Fibroblast of lung (primary cell): ENCODE results near the gene EIF2S3. TPM values are rescaled to one million over a fixed set of nuclear protein-coding genes. Genes with fewer than 3 reads are reported as not detected.

ENCODE experiments used
- DNase-seq, 2 donors: peaks; one replicate each; pipeline versions ENCODE4 v3.0.0 to v3.0.0-alpha.2; 2010; ENCODE audit warnings: low read depth in 2 of 2
- H2AFZ ChIP-seq: 2 replicates; pipeline ENCODE4 v1.5.1; 2012; ENCODE audit warnings: low read length, control low read depth, inconsistent platforms
- H3K27ac ChIP-seq: 2 replicates; pipeline ENCODE4 v1.5.1; 2011; ENCODE audit warnings: low read length, control low read depth; ENCODE audit not compliant: insufficient read depth
- H3K27me3 ChIP-seq: 2 replicates; pipeline ENCODE4 v1.5.1; 2011; ENCODE audit warnings: mild to moderate bottlenecking, low read length; ENCODE audit not compliant: control insufficient read depth, insufficient read depth
- H3K36me3 ChIP-seq: 2 replicates; pipeline ENCODE4 v1.5.1; 2011; ENCODE audit warnings: low read length; ENCODE audit not compliant: control insufficient read depth, insufficient read depth
- H3K4me1 ChIP-seq: 2 replicates; pipeline ENCODE4 v1.5.1; 2011; ENCODE audit warnings: low read length; ENCODE audit not compliant: control insufficient read depth, insufficient read depth; ENCODE audit errors: extremely low read depth
- H3K4me2 ChIP-seq: 2 replicates; pipeline ENCODE4 v1.5.1; 2011; ENCODE audit warnings: low read length, control low read depth; ENCODE audit not compliant: insufficient read depth; ENCODE audit errors: extremely low read depth
- H3K4me3 ChIP-seq, 4 experiments: fragments of 200-600 bp in 1 of 4; sonication (generic) in 1 of 4; replicated peaks in 1 of 4; 2 replicates each; pipeline ENCODE4 v1.5.1; 2011 to 2016; ENCODE audit warnings: low read length in 4 of 4, low read depth in 3 of 4, mild to moderate bottlenecking in 3 of 4, control low read depth in 2 of 4, inconsistent platforms in 1 of 4, mixed read lengths in 1 of 4; ENCODE audit not compliant: insufficient read depth in 1 of 4; ENCODE audit errors: control extremely low read depth in 1 of 4
- H3K79me2 ChIP-seq: 2 replicates; pipeline ENCODE4 v1.5.1; 2012; ENCODE audit warnings: mild to moderate bottlenecking, low read length, inconsistent platforms; ENCODE audit not compliant: control insufficient read depth, insufficient read depth
- H3K9ac ChIP-seq: 2 replicates; pipeline ENCODE4 v1.5.1; 2011; ENCODE audit warnings: mild to moderate bottlenecking, low read length, control low read depth; ENCODE audit not compliant: insufficient read depth
- H3K9me3 ChIP-seq: 2 replicates; pipeline ENCODE4 v1.5.1; 2012; ENCODE audit warnings: low read depth, low read length; ENCODE audit not compliant: control insufficient read depth, insufficient read depth
- H4K20me1 ChIP-seq: 2 replicates; pipeline ENCODE4 v1.5.1; 2011; ENCODE audit warnings: low read length; ENCODE audit not compliant: control insufficient read depth, insufficient read depth; ENCODE audit errors: extremely low read depth
- CTCF ChIP-seq, 2 donors: IDR thresholded peaks in 1 of 2; conservative IDR thresholded peaks in 1 of 2; 1 replicate in 1 of 2; 2 replicates in 1 of 2; pipeline ENCODE4 v1.5.1; 2011 to 2012; ENCODE audit warnings: low read length in 2 of 2, control low read depth in 1 of 2, inconsistent platforms in 1 of 2, low read depth in 1 of 2, mild to moderate bottlenecking in 1 of 2
- EZH2 ChIP-seq: IDR thresholded peaks from 2 replicates; pipeline ENCODE4 v1.5.1; 2012; ENCODE audit warnings: low read length, control low read depth, mild to moderate bottlenecking; ENCODE audit errors: missing control alignments
- polyA minus RNA-seq: library from RNA; depleted of rRNA, polyadenylated mRNA; stranded (reverse); fragments of >200 nt; gene quantifications from 2 replicates; pipeline ENCODE4 v1.2.3, GENCODE V29; 2011; ENCODE audit warnings: low replicate concordance
- polyA plus RNA-seq, 2 donors: library from polyadenylated mRNA; depleted of rRNA in 1 of 2; stranded (reverse) in 1 of 2; unstranded in 1 of 2; fragments of >200 nt; gene quantifications; 2 replicates each; pipeline ENCODE4 v1.2.1, GENCODE V29; 2011 to 2012; ENCODE audit warnings: missing spikeins in 1 of 2
- total RNA-seq: library from RNA; depleted of rRNA; stranded (reverse); fragments of >200 nt; gene quantifications from 2 replicates; pipeline ENCODE4 v1.2.1, GENCODE V29; 2014

EIF2S3 gene
- total RNA-seq: 275 and 345 TPM in 2 replicates
- polyA plus RNA-seq: 81.2 and 89.2 TPM in 2 replicates
- polyA plus RNA-seq (2012): 107 and 108 TPM in 2 replicates
- 42.6 and 60.1 TPM in 2 replicates for polyA minus RNA-seq

DNA sequence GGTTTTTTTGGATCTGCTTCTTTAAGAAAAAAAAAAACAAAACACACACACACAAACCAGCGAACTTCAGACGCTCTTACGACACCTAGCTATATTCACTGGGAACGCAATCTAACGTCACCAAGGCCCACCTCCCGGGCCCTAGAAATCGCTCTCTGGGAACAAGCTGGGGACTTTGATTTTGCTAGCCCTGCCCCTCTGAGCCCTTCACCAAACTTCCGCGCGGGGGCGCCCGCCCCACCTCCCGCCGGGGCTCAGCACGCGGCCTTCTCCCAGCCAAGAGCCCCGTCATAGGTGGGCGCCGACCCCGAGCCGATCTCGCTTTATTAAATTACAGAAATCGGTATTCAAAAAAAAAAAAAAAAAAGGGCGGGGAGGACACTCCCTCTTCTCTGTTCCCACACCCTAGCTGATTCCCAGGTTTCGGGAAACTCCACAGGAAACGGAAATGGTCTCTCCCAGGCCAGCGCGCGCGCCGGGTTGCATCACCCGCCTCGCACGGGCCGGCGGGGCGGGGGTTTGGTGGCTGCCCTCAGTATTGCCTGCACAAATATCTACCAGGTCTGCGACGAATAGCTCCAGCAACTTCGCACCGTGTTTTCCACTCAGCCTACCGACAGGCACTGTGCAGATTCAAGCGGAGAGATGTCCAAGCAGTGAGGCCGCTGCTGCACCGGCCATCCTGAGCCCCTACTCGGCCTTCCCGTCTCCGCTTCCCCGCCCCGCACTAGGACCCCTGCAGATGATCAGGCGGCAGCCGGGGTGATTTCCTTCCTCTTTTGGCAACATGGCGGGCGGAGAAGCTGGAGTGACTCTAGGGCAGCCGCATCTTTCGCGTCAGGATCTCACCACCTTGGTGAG, at the start of gene EIF2S3:
Gene EIF2S3 (plus strand): TSS at position 775 of the 861 bp plus-strand sequence. CDS start 13 bp downstream, at position 788.
- peaks cover 5% of the 10 kb centered on the region for H3K36me3 ChIP-seq
- peaks cover 13% of the 10 kb centered on the region for H3K79me2 ChIP-seq
- no peaks in the 10 kb centered on the region for H4K20me1 ChIP-seq
- H3K4me3 ChIP-seq: peak within 1 kb of the TSS in 2 of 4 experiments; percentile 29 to 55
- H3K4me2 ChIP-seq: peak within 1 kb of the TSS; percentile 82
- no peaks in the 10 kb centered on the region for H3K27me3 ChIP-seq
- peak within 1 kb of the TSS; percentile 96 for H3K9ac ChIP-seq
- TF ChIP-seq CTCF (conservative IDR thresholded peaks at IDR 0.05 in 1 of 2, IDR thresholded peaks at IDR 0.05 in 1 of 2; ENCODE audit: low read depth in 1 of 2, low read length in 2 of 2) (peak; percentile 33 to 45), EZH2 (no peak)
- peaks cover 2% of the 10 kb centered on the region for H3K4me1 ChIP-seq
- DNase-seq: peak; percentile 97 to 98
- peak within 1 kb of the TSS; percentile 97 for H3K27ac ChIP-seq
- no peaks in the 10 kb centered on the region for H3K9me3 ChIP-seq
- peak within 1 kb of the TSS; percentile 98 for H2AFZ ChIP-seq

- H3K9me3 ChIP-seq: no peaks in the 10 kb centered on the region
- H3K27me3 ChIP-seq: no peaks in the 10 kb centered on the region
- no peaks in the 10 kb centered on the region for H3K4me1 ChIP-seq
- no peak overlapping the region for H3K4me3 ChIP-seq
- no peaks in the 10 kb centered on the region for H3K36me3 ChIP-seq
- DNase-seq: no peak
- no peak overlapping the region for H3K9ac ChIP-seq
- H4K20me1 ChIP-seq: no peaks in the 10 kb centered on the region
- no peak overlapping the region for H2AFZ ChIP-seq
- H3K4me2 ChIP-seq: no peak overlapping the region
- no peak for TF ChIP-seq EZH2
- no peaks in the 10 kb centered on the region for H3K79me2 ChIP-seq
- no peak overlapping the region for H3K27ac ChIP-seq
Measured at GRCh38 chrX:24005028-24005427, 49.7 kb upstream of the EIF2S3 start.

DNA sequence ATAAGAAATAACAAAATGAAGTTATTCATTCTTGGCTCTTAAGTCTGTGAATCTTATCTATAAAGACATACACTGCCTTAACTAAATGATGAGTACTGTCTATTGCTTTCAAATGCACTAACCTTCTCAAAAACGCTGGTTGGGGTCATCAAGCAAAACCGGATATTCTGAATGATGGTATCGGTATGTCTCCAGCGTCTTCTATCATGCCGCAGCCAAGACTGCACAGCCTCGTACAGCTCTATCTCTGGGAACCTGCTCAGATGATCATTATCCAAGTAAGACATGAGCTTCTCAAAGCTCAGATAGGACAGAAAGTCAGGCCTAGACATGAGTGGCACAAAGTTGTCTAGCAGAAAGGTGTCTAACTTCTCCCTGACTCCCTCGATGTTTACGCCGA, 48.9 kb upstream of the EIF2S3 start:
- Histone ChIP-seq H3K27ac (no peak overlapping the region), H3K36me3 (no peaks in the 10 kb centered on the region), H3K4me3 (no peak overlapping the region), H4K20me1 (no peaks in the 10 kb centered on the region), H3K79me2 (peaks cover 2% of the 10 kb centered on the region), H3K4me2 (no peak overlapping the region), H2AFZ (no peak overlapping the region), H3K4me1 (no peaks in the 10 kb centered on the region), H3K9me3 (no peaks in the 10 kb centered on the region), H3K9ac (no peak overlapping the region), H3K27me3 (no peaks in the 10 kb centered on the region)
- no peak for DNase-seq
- no peak for TF ChIP-seq CTCF (conservative IDR thresholded peaks at IDR 0.05 in 1 of 2, IDR thresholded peaks at IDR 0.05 in 1 of 2; ENCODE audit: low read depth in 1 of 2, low read length in 2 of 2)
- no peak for TF ChIP-seq EZH2
